Progenitor cell of endocrine pancreas (in vitro differentiated cells): ENCODE results near the gene AKAP9. TPM values are rescaled to one million over a fixed set of nuclear protein-coding genes. Genes with fewer than 3 reads are reported as not detected.
A peak's percentile ranks its signal among the peaks of the same experiment; 100 is the strongest.
"Not testable (repeated sequence)": the region's sequence is repeated elsewhere in the genome, so short reads cannot be mapped to it uniquely, and the experiment has no call there.

Source experiments
- DNase-seq: peaks from one replicate; pipeline ENCODE4 v3.0.0; 2021; ENCODE audit warnings: low spot score; ENCODE audit not compliant: unreplicated experiment
- H3K27ac Mint-ChIP-seq: 2 replicates; pipeline ENCODE4 v1.8.0; 2021; ENCODE audit warnings: mild to moderate bottlenecking, moderate library complexity, mixed read lengths
- H3K27me3 Mint-ChIP-seq: 2 replicates; pipeline ENCODE4 v1.8.0; 2021; ENCODE audit warnings: mixed read lengths
- H3K36me3 Mint-ChIP-seq: 2 replicates; pipeline ENCODE4 v1.8.0; 2022; ENCODE audit warnings: mixed read lengths; ENCODE audit not compliant: insufficient read depth
- H3K4me1 Mint-ChIP-seq: 2 replicates; pipeline ENCODE4 v1.8.0; 2021; ENCODE audit warnings: low read depth, mixed read lengths
- H3K4me3 Mint-ChIP-seq: 2 replicates; pipeline ENCODE4 v1.8.0; 2021; ENCODE audit warnings: low read depth, mild to moderate bottlenecking, moderate library complexity, mixed read lengths
- H3K9me3 Mint-ChIP-seq: 2 replicates; pipeline ENCODE4 v1.8.0; 2021; ENCODE audit warnings: low read depth, mixed read lengths
- CTCF ChIP-seq: fragments of 200-600 bp; sonication (generic); IDR thresholded peaks from one replicate; pipeline ENCODE4 v1.5.0; 2021; ENCODE audit warnings: antibody characterized with exemption, mild to moderate bottlenecking; ENCODE audit not compliant: unreplicated experiment
- total RNA-seq: library from RNA; stranded (reverse); gene quantifications from 2 replicates; pipeline ENCODE4 v1.2.1, GENCODE V29; 2021

Gene AKAP9
- total RNA-seq, 1 donor from 2014 or later: 105 TPM

GRCh38 chr7:92071032-92071431 is 130.4 kb downstream of the AKAP9 start:
- peaks cover 40% of the 10 kb centered on the region for H3K36me3 Mint-ChIP-seq
- H3K27ac Mint-ChIP-seq: peak overlapping the region; percentile 39

GRCh38 chr7:92072121-92072520 is 131.5 kb downstream of the AKAP9 start:
- no peak overlapping the region for H3K4me3 Mint-ChIP-seq
- no peak for DNase-seq
- TF ChIP-seq CTCF: no peak
- no peaks in the 10 kb centered on the region for H3K9me3 Mint-ChIP-seq
- H3K4me1 Mint-ChIP-seq: peaks cover 1% of the 10 kb centered on the region
- H3K27me3 Mint-ChIP-seq: no peaks in the 10 kb centered on the region
- no peak overlapping the region for H3K27ac Mint-ChIP-seq
- peaks cover 36% of the 10 kb centered on the region for H3K36me3 Mint-ChIP-seq

More at GRCh38 chr7:92071032-92071431, 130.4 kb downstream of the AKAP9 start:
- H3K27me3 Mint-ChIP-seq: no peaks in the 10 kb centered on the region
- no peaks in the 10 kb centered on the region for H3K9me3 Mint-ChIP-seq
- no peak for TF ChIP-seq CTCF
- H3K4me1 Mint-ChIP-seq: no peaks in the 10 kb centered on the region
- no peak overlapping the region for H3K4me3 Mint-ChIP-seq
- no peak for DNase-seq

- Mint-ChIP-seq H3K4me3 (no peak overlapping the region), H3K36me3 (peaks cover 35% of the 10 kb centered on the region), H3K9me3 (no peaks in the 10 kb centered on the region), H3K27me3 (no peaks in the 10 kb centered on the region), H3K27ac (no peak overlapping the region), H3K4me1 (peaks cover 1% of the 10 kb centered on the region)
- DNase-seq: no peak
- no peak for TF ChIP-seq CTCF
Observed at GRCh38 chr7:92072708-92073107, 132.0 kb downstream of the AKAP9 start.

GRCh38 chr7:92075455-92076158 is 134.9 kb downstream of the AKAP9 start:
- Mint-ChIP-seq H3K27me3 (no peaks in the 10 kb centered on the region), H3K27ac (no peak overlapping the region), H3K4me3 (no peak overlapping the region), H3K4me1 (peaks cover 1% of the 10 kb centered on the region), H3K9me3 (no peaks in the 10 kb centered on the region), H3K36me3 (peaks cover 37% of the 10 kb centered on the region)
- no peak for TF ChIP-seq CTCF
- no peak for DNase-seq

GRCh38 chr7:92076509-92076908 is 135.8 kb downstream of the AKAP9 start:
- Mint-ChIP-seq H3K27me3 (no peaks in the 10 kb centered on the region), H3K27ac (peak overlapping the region; percentile 80), H3K4me1 (peaks cover 1% of the 10 kb centered on the region), H3K4me3 (no peak overlapping the region), H3K9me3 (no peaks in the 10 kb centered on the region), H3K36me3 (peaks cover 35% of the 10 kb centered on the region)
- DNase-seq: no peak
- TF ChIP-seq CTCF: no peak

- H3K27me3 Mint-ChIP-seq, H3K27ac Mint-ChIP-seq, H3K9me3 Mint-ChIP-seq, H3K4me1 Mint-ChIP-seq, DNase-seq, H3K4me3 Mint-ChIP-seq: not testable (repeated sequence)
- H3K36me3 Mint-ChIP-seq: peaks cover 56% of the 10 kb centered on the region
Observed at GRCh38 chr7:92083922-92084321, 143.3 kb downstream of the AKAP9 start.
